Measurements from ENCODE around the gene ZMYND12.

DNA sequence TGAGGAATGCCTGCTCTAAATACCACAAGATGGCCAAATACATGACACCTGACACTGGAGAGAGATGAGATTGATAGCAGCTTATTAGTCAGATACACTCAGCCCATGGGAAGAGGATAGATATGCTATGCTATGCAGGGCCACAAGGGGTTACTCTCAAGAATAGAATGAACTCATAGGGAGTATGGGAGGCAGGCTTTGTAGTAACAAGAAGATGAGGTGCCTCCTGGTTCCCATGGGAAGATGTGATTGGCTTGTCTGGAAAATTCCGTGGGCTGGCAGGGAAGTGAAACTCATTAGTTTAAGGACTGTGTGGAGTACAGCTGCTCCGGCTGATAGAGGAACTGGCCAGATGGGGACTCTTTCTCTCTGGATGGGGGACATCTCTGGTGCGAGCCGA, 23.8 kb upstream of the ZMYND12 start:
- TF ChIP-seq, protein P1, sequence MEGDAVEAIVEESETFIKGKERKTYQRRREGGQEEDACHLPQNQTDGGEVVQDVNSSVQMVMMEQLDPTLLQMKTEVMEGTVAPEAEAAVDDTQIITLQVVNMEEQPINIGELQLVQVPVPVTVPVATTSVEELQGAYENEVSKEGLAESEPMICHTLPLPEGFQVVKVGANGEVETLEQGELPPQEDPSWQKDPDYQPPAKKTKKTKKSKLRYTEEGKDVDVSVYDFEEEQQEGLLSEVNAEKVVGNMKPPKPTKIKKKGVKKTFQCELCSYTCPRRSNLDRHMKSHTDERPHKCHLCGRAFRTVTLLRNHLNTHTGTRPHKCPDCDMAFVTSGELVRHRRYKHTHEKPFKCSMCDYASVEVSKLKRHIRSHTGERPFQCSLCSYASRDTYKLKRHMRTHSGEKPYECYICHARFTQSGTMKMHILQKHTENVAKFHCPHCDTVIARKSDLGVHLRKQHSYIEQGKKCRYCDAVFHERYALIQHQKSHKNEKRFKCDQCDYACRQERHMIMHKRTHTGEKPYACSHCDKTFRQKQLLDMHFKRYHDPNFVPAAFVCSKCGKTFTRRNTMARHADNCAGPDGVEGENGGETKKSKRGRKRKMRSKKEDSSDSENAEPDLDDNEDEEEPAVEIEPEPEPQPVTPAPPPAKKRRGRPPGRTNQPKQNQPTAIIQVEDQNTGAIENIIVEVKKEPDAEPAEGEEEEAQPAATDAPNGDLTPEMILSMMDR (conservative IDR thresholded peaks at IDR 0.05; ENCODE audit: low read depth, low read length) = peak; percentile 47; the same call in 1 of the 2 replicates
- no peak for TF ChIP-seq EZH2 (IDR thresholded peaks at IDR 0.05; ENCODE audit: low read length, unreplicated experiment)
